CD4-positive, alpha-beta T cell (primary cell): ENCODE data around the gene GIPC1. TPM values are rescaled to one million over a fixed set of nuclear protein-coding genes. Genes with fewer than 3 reads are reported as not detected.

Experiments
- ATAC-seq: fragments of 200-7000 bp; cut with Tn5 transposase; one replicate; pipeline ENCODE4 v1.10.0; 2022; ENCODE audit warnings: mild to moderate bottlenecking; ENCODE audit not compliant: poor library complexity
- CTCF ChIA-PET: fragments of 350-600 bp; sonication (Branson Sonifier 250); formaldehyde crosslinking; loops from one replicate; lab custom pipeline; 2021; ENCODE audit warnings: antibody characterized with exemption, inconsistent platforms; lab: Charles Lee
- POLR2A ChIA-PET: fragments of 350-600 bp; sonication (Branson Sonifier 250); formaldehyde crosslinking; loops from one replicate; lab custom pipeline; 2021; ENCODE audit warnings: antibody characterized with exemption, inconsistent platforms; lab: Charles Lee
- DNase-seq, 14 experiments: peaks; one replicate each; pipeline ENCODE4 v3.0.0-alpha.2; 2013 to 2020; ENCODE audit warnings: mixed read lengths in 2 of 14
- H3K27ac ChIP-seq, 2 donors: one replicate each; pipeline versions ENCODE4 v1.5.1 to v1.7.0; 2013; ENCODE audit warnings: low read length in 2 of 2, low read depth in 1 of 2, mild to moderate bottlenecking in 1 of 2
- H3K27me3 ChIP-seq, 2 experiments: 1 replicate in 1 of 2; 2 replicates in 1 of 2; pipeline versions ENCODE4 v1.6.1 to v1.7.0; 2013; ENCODE audit warnings: low read length in 2 of 2, control low read depth in 1 of 2, mild to moderate bottlenecking in 1 of 2, moderate library complexity in 1 of 2; ENCODE audit not compliant: insufficient read depth in 2 of 2, control insufficient read depth in 1 of 2
- H3K36me3 ChIP-seq: one replicate; pipeline ENCODE4 v1.6.1; 2013; ENCODE audit warnings: low read length, control low read depth; ENCODE audit not compliant: insufficient read depth
- H3K4me1 ChIP-seq: one replicate; pipeline ENCODE4 v1.6.1; 2013; ENCODE audit warnings: low read length, control low read depth; ENCODE audit not compliant: insufficient read depth
- H3K4me3 ChIP-seq: one replicate; pipeline ENCODE4 v1.5.1; 2013; ENCODE audit warnings: mild to moderate bottlenecking, low read length, moderate library complexity
- H3K9me3 ChIP-seq, 2 experiments: 1 replicate in 1 of 2; 2 replicates in 1 of 2; pipeline versions ENCODE4 v1.6.1 to v1.7.0; 2013; ENCODE audit warnings: low read length in 2 of 2, mild to moderate bottlenecking in 2 of 2, control low read depth in 1 of 2, moderate library complexity in 1 of 2; ENCODE audit not compliant: control insufficient read depth in 1 of 2, insufficient read depth in 1 of 2
- H3K27ac Mint-ChIP-seq: one replicate; pipeline ENCODE4 v1.8.0; 2020; ENCODE audit warnings: mixed read lengths
- H3K27me3 Mint-ChIP-seq: one replicate; pipeline ENCODE4 v1.8.0; 2021; ENCODE audit warnings: mixed read lengths
- H3K36me3 Mint-ChIP-seq: one replicate; pipeline ENCODE4 v1.8.0; 2021; ENCODE audit warnings: low read depth, mixed read lengths
- H3K4me1 Mint-ChIP-seq: one replicate; pipeline ENCODE4 v1.8.0; 2021; ENCODE audit warnings: low read depth, mixed read lengths
- H3K4me3 Mint-ChIP-seq: one replicate; pipeline ENCODE4 v1.8.0; 2020; ENCODE audit warnings: mild to moderate bottlenecking, mixed read lengths
- H3K9me3 Mint-ChIP-seq: one replicate; pipeline ENCODE4 v1.8.0; 2020; ENCODE audit warnings: mixed read lengths
- CTCF ChIP-seq: fragments of 200-600 bp; IDR thresholded peaks from one replicate; pipeline ENCODE4 v1.8.0; 2022; ENCODE audit warnings: antibody characterized with exemption, mild to moderate bottlenecking
- intact Hi-C, 2 experiments: fragments of 100-400 bp; cut with DNase I in 1 of 2; cut with micrococcal nuclease in 1 of 2; formaldehyde crosslinking; loops; one replicate each; pipeline versions ENCODE4 v1.15.1 to v1.9.0; 2023 to 2025; cut with DNase I, micrococcal nuclease
- total RNA-seq, 174 experiments: library from RNA in 2 of 174; stranded (reverse) in 2 of 174; gene quantifications; one replicate each; pipeline ENCODE4 v1.2.3 and lab custom pipeline; 2021 to 2026

Gene GIPC1
- total RNA-seq, 2 experiments from 2014 or later = 17.8 to 21.0 TPM

GRCh38 chr19:14434543-14435319 is 61.2 kb downstream of the GIPC1 start:
- Histone ChIP-seq H3K27me3 (no peaks in the 10 kb centered on the region), H3K36me3 (peaks cover 6% of the 10 kb centered on the region), H3K27ac (peak overlapping the region; percentile 74 to 82), H3K4me1 (peaks cover 58% of the 10 kb centered on the region), H3K4me3 (peak overlapping the region; percentile 85), H3K9me3 (no peaks in the 10 kb centered on the region)
- CTCF ChIA-PET = interaction anchor here (1.5 kb wide), 1 partner anchor 45 kb away, joined by 3 read pairs; no protein-coding TSS in a partner anchor
- peaks cover 56% of the 10 kb centered on the region for H3K4me1 Mint-ChIP-seq
- DNase-seq (peak in 5 of 14 experiments; percentile 23 to 78 (median 42)), ATAC-seq (no peak)
- H3K36me3 Mint-ChIP-seq = no peaks in the 10 kb centered on the region
- peak overlapping the region; percentile 90 for H3K4me3 Mint-ChIP-seq
- no peak for TF ChIP-seq CTCF
- no peaks in the 10 kb centered on the region for H3K27me3 Mint-ChIP-seq
- intact Hi-C loops = loop anchor here in 1 of 2 experiments (5.0 kb wide), 1 partner anchor 53 kb away; no protein-coding TSS in a partner anchor
- H3K9me3 Mint-ChIP-seq = no peaks in the 10 kb centered on the region
- POLR2A ChIA-PET = interaction anchor here (1.1 to 1.4 kb wide), 2 partner anchors 37 to 83 kb away, joined by 3 to 6 read pairs; partner anchors contain the start of gene DNAJB1
- H3K27ac Mint-ChIP-seq = peak overlapping the region; percentile 91

- no peaks in the 10 kb centered on the region for H3K9me3 Mint-ChIP-seq
- peaks cover 49% of the 10 kb centered on the region for H3K4me1 ChIP-seq
- peak overlapping the region; percentile 90 for H3K4me3 Mint-ChIP-seq
- peak overlapping the region; percentile 91 for H3K27ac Mint-ChIP-seq
- TF ChIP-seq CTCF = no peak
- no peaks in the 10 kb centered on the region for H3K27me3 Mint-ChIP-seq
- H3K27me3 ChIP-seq = no peaks in the 10 kb centered on the region
- POLR2A ChIA-PET = interaction anchor here (0.6 to 1.6 kb wide), 6 partner anchors 15 to 84 kb away, joined by 3 to 10 read pairs (median 5); partner anchors contain the start of genes DDX39A, DNAJB1 and GIPC1
- H3K27ac ChIP-seq = peak overlapping the region; percentile 74 to 82
- intact Hi-C loops = loop anchor here in 1 of 2 experiments (5.0 kb wide), 1 partner anchor 53 kb away; no protein-coding TSS in a partner anchor
- peak in 13 of 14 experiments; percentile 19 to 78 (median 65) for DNase-seq
- H3K36me3 ChIP-seq = peaks cover 6% of the 10 kb centered on the region
- H3K9me3 ChIP-seq = no peaks in the 10 kb centered on the region
- CTCF ChIA-PET = interaction anchor here (1.0 kb wide), 1 partner anchor 38 kb away, joined by 4 read pairs; no protein-coding TSS in a partner anchor
- ATAC-seq = peak; percentile 76
- H3K4me3 ChIP-seq = peak overlapping the region; percentile 85
- peaks cover 48% of the 10 kb centered on the region for H3K4me1 Mint-ChIP-seq
- no peaks in the 10 kb centered on the region for H3K36me3 Mint-ChIP-seq
These were observed 62.1 kb downstream of the GIPC1 start for GRCh38 chr19:14433554-14434501.
